ENCODE data around the gene CEMP1. TPM values are rescaled to one million over a fixed set of nuclear protein-coding genes. Genes with fewer than 3 reads are reported as not detected.

The CEMP1 gene
- polyA plus RNA-seq, 4 donors: 0.66 to 23.1 (median 1.1) TPM

DNA sequence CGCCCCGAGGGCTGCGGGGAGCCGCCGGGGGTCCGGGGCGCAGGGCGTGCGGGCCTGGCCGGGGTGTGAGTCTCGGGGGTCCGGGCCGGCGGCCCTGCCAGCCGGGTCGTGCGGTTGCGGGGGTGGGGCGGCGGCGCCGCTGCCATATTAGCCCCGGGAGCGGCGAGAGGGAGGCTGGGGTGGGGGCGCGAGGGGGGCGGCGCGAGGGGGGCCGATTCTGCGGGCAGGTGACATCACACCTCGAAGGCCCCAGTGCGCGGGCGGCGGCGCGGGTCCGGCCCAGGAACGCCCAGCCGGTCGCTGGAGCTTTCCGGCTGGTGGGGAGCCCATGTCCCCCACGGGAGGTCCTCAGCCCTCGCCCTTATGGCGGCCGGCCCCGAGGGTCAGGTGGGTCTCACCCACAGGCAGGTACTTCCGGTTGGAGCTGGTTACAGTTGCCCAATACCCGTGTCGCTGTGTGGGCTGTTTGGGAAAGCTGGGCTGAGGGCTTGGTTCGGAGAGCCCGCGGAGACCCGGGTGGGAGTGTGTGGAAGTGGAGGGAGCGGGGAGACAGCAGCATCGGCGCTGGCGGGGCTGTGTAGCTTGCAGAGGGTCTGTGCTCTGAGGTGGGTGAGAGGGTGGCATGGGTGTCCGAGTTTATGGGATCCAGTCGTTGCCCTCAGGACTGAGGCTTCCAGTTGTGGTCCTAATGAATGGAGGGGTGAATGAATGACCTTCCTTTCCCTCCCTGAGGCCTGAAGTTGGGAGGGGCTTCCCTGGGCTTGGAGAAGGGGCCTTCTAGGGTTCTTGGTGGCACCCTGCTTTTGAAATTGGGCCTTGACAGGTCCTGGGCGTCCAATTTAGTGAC, 16.7 kb downstream of the CEMP1 start:
- Histone ChIP-seq H3K9me3 (ENCODE audit: control insufficient read depth in 2 of 2, insufficient read depth in 1 of 2, low read depth in 1 of 2, low read length in 1 of 2) (no peaks in the 10 kb centered on the region), H3K4me1 (ENCODE audit: control insufficient read depth in 3 of 3, insufficient read depth in 2 of 3, low read depth in 1 of 3, low read length in 2 of 3) (peaks cover 3 to 64% (median 9%) of the 10 kb centered on the region in 3 donors), H3K4me3 (ENCODE audit: low read depth in 1 of 3, low read length in 3 of 3) (peak overlapping the region; percentile 84 to 98 (median 95)), H3K27ac (ENCODE audit: low read depth in 1 of 3, low read length in 2 of 3) (peak overlapping the region; percentile 88 to 95 (median 94)), H3K36me3 (ENCODE audit: control insufficient read depth in 3 of 3, insufficient read depth in 2 of 3, low read depth in 1 of 3, low read length in 3 of 3) (peaks cover 0 to 49% (median 0%) of the 10 kb centered on the region in 3 donors), H3K27me3 (ENCODE audit: control insufficient read depth in 3 of 3, insufficient read depth in 3 of 3, low read length in 3 of 3) (no peaks in the 10 kb centered on the region)
- FAIRE-seq (no peak), DNase-seq (peak; percentile 32 to 62)
- WGBS, 3 donors: 0 to 1% (median 1%) methylated on average over 34 to 63 of the region's 63 CpGs

DNA sequence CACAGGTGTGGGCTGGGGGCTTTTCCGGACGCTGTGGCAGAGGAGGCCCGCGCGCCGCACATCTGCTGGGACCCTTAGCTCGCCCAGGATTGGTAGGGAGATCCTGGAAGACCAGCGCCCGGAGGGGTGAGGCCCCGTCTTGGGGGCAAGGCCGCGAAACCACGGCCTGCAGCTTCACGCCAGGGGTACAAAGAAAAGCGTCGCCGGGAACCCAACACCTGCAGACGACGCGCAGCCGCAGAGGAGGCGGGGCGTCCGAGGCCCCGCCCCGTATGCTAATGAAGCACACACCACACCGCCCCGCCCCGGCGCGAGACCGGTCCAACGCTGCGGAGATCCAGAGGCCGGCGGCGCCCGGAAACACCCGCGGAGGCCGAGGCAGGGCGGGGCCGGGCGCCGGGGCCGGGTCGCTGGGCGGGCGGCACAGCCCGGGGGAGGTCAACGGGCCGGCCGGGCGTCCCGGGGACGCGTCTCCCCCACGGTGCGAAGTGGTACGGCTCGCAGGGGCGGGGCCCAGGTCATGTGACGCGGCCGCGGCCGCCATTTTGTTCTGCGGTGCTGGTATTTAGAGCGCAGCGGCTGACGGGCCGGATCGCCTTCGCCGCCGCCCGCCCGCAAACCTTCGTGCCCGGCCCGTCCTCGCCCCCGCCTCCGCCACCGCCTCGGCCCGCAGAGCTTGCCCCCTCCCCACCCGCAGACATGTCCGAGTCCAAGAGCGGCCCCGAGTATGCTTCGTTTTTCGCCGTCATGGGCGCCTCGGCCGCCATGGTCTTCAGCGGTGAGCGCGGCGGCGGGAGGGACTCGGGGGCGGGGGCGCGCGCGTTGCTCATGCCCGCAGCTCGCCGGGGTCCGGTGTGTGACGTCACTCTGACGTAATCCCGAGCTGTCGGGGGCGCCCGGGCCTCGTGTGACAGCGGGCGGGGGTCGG, 17.5 kb downstream of the CEMP1 start, which contains the start of gene ATP6V0C:
Gene ATP6V0C (plus strand): TSS at position 548 of the 928 bp plus-strand sequence. CDS start 152 bp downstream, at position 700.
- Histone ChIP-seq H3K4me3 (ENCODE audit: low read depth in 1 of 3, low read length in 3 of 3) (peak within 1 kb of the TSS; percentile 84 to 98 (median 95)), H3K27me3 (ENCODE audit: control insufficient read depth in 3 of 3, insufficient read depth in 3 of 3, low read length in 3 of 3) (no peaks in the 10 kb centered on the region), H3K4me1 (ENCODE audit: control insufficient read depth in 3 of 3, insufficient read depth in 2 of 3, low read depth in 1 of 3, low read length in 2 of 3) (peaks cover 3 to 56% (median 7%) of the 10 kb centered on the region in 3 donors), H3K27ac (ENCODE audit: low read depth in 1 of 3, low read length in 2 of 3) (peak within 1 kb of the TSS; percentile 88 to 95 (median 94)), H3K9me3 (ENCODE audit: control insufficient read depth in 2 of 2, insufficient read depth in 1 of 2, low read depth in 1 of 2, low read length in 1 of 2) (no peaks in the 10 kb centered on the region), H3K36me3 (ENCODE audit: control insufficient read depth in 3 of 3, insufficient read depth in 2 of 3, low read depth in 1 of 3, low read length in 3 of 3) (peaks cover 0 to 45% (median 0%) of the 10 kb centered on the region in 3 donors)
- FAIRE-seq: no peak
- 1% methylated on average over 91 to 122 of the region's 122 CpGs for WGBS, 3 donors
- peak; percentile 93 to 98 for DNase-seq

DNA sequence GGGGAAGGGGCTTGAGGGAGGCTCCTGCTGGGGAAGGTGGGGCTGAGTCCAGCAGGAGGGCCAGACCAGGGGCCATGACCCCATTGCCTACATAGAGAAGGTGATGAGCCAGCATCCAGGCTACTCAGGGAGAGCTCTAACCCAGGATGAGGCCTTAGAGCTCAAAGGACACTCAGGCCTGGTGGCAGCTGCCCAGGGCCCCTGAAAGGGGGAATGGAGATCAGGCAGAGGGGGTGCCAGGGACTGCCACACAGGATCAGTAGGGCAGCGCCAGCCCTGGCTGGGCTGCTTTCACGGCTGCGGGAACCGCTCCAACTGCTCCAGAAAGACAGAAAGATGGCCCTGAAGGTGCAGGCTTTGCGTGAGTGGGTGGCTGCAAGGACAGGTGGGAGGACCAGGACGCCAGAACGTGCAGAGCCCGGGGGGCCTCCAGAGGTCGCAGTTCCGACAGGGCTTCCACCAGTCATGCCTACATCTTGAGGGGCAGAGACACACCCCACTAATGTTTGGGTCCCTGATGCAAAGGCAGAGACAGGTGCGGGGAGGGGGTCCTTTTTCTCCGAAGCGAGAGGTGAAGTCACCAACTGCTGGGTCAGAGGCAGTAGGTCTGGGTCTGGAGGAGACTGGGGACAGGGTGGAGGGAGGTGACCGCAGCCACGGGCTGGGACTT, 18.3 kb downstream of the CEMP1 start:
- Histone ChIP-seq H3K9me3 (ENCODE audit: control insufficient read depth in 2 of 2, insufficient read depth in 1 of 2, low read depth in 1 of 2, low read length in 1 of 2) (no peaks in the 10 kb centered on the region), H3K27ac (ENCODE audit: low read depth in 1 of 3, low read length in 2 of 3) (peak overlapping the region; percentile 81 to 95 (median 94)), H3K4me1 (ENCODE audit: control insufficient read depth in 3 of 3, insufficient read depth in 2 of 3, low read depth in 1 of 3, low read length in 2 of 3) (peaks cover 3 to 48% (median 7%) of the 10 kb centered on the region in 3 donors), H3K36me3 (ENCODE audit: control insufficient read depth in 3 of 3, insufficient read depth in 2 of 3, low read depth in 1 of 3, low read length in 3 of 3) (peaks cover 0 to 40% (median 0%) of the 10 kb centered on the region in 3 donors), H3K4me3 (ENCODE audit: low read depth in 1 of 3, low read length in 3 of 3) (peak overlapping the region in 2 of 3 donors; percentile 47 to 95), H3K27me3 (ENCODE audit: control insufficient read depth in 3 of 3, insufficient read depth in 3 of 3, low read length in 3 of 3) (no peaks in the 10 kb centered on the region)
- FAIRE-seq (no peak), DNase-seq (peak in 1 of 2 donors; percentile 53)
- WGBS, 3 donors: 44 to 53% (median 51%) methylated on average over 14 to 15 of the region's 15 CpGs

DNA sequence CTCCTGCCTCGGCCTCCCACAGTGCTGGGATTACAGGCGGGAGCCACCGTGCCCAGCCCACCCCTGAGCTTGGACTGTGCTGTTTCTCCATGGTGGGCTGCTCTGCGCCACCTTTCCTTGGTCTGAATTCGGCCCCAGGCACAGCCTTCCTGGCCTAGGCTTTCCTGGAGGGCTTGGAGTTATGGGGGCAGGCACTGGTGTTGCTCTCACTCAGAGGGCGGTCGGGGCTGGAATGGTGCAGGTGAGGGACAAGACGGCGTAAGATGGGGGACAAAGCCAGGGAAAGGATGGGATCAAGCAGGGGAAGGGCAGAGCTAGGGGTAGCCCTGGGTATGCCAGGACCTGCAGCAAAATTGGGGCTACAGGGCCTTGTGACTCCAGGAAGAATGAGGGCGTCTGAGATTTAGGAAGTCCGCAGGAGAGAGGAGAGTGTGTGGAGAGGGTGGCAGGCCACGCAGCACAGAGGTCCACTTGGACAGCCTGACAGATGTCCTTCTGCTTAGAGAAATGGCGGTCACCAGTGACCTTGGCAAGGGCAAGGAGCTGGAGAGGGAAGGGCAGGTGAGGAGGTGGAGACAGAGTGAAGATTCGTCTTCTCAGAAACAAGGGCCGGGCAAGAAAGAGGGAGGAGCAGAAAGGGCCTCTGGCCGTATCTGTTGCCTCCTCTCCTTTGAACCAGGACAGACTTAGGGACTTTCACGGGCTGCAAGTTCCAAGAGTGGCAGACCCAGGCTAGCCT, 19.0 kb downstream of the CEMP1 start:
- no peaks in the 10 kb centered on the region for H3K27me3 ChIP-seq (ENCODE audit: control insufficient read depth in 3 of 3, insufficient read depth in 3 of 3, low read length in 3 of 3)
- WGBS, 3 donors: 89 to 92% (median 92%) methylated on average over 17 of the region's 17 CpGs
- peaks cover 0 to 38% (median 0%) of the 10 kb centered on the region in 3 donors for H3K36me3 ChIP-seq (ENCODE audit: control insufficient read depth in 3 of 3, insufficient read depth in 2 of 3, low read depth in 1 of 3, low read length in 3 of 3)
- peaks cover 3 to 42% (median 7%) of the 10 kb centered on the region in 3 donors for H3K4me1 ChIP-seq (ENCODE audit: control insufficient read depth in 3 of 3, insufficient read depth in 2 of 3, low read depth in 1 of 3, low read length in 2 of 3)
- FAIRE-seq (no peak), DNase-seq (no peak)
- peak overlapping the region in 2 of 3 donors; percentile 81 to 94 for H3K27ac ChIP-seq (ENCODE audit: low read depth in 1 of 3, low read length in 2 of 3)
- H3K4me3 ChIP-seq (ENCODE audit: low read depth in 1 of 3, low read length in 3 of 3): no peak overlapping the region
- no peaks in the 10 kb centered on the region for H3K9me3 ChIP-seq (ENCODE audit: control insufficient read depth in 2 of 2, insufficient read depth in 1 of 2, low read depth in 1 of 2, low read length in 1 of 2)

DNA sequence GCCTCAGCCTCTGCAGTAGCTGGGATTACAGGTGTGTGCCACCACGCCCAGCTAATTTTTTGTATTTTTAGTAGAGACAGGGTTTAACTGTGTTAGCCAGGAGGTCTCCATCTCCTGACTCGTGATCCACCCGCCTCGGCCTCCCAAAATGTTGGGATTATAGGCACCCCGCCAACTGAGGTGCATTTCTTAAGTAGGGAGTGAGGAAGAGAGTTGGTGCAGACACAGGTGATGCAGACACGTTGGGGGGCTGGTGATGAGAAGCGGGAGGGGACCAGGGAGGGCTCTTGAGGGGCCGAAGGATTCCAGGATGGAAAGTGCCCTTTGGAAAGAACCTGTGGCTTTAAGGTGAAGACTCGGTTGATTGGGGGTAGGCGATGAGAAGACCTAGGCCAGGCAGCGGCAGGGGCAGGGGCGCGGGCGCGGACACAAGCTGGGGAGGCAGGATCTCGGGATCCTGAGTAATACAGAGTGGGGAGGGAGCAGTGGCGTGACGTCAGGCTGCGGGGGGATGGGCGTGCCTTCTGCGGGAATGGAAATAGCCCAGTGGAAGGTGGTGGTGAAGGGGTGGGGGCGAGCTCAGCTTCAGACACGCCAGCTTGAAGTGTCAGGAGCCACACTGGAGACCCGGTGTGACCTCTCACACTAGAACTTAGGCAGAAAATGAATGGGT, 19.9 kb downstream of the CEMP1 start:
- FAIRE-seq (no peak), DNase-seq (peak in 1 of 2 donors; percentile 75)
- H3K4me3 ChIP-seq (ENCODE audit: low read depth in 1 of 3, low read length in 3 of 3): no peak overlapping the region
- H3K27me3 ChIP-seq (ENCODE audit: control insufficient read depth in 3 of 3, insufficient read depth in 3 of 3, low read length in 3 of 3): no peaks in the 10 kb centered on the region
- H3K9me3 ChIP-seq (ENCODE audit: control insufficient read depth in 2 of 2, insufficient read depth in 1 of 2, low read depth in 1 of 2, low read length in 1 of 2): no peaks in the 10 kb centered on the region
- peaks cover 0 to 34% (median 0%) of the 10 kb centered on the region in 3 donors for H3K36me3 ChIP-seq (ENCODE audit: control insufficient read depth in 3 of 3, insufficient read depth in 2 of 3, low read depth in 1 of 3, low read length in 3 of 3)
- H3K27ac ChIP-seq (ENCODE audit: low read depth in 1 of 3, low read length in 2 of 3): no peak overlapping the region
- peaks cover 1 to 33% (median 2%) of the 10 kb centered on the region in 3 donors for H3K4me1 ChIP-seq (ENCODE audit: control insufficient read depth in 3 of 3, insufficient read depth in 2 of 3, low read depth in 1 of 3, low read length in 2 of 3)
- WGBS, 3 donors: 54 to 61% (median 56%) methylated on average over 24 of the region's 24 CpGs

DNA sequence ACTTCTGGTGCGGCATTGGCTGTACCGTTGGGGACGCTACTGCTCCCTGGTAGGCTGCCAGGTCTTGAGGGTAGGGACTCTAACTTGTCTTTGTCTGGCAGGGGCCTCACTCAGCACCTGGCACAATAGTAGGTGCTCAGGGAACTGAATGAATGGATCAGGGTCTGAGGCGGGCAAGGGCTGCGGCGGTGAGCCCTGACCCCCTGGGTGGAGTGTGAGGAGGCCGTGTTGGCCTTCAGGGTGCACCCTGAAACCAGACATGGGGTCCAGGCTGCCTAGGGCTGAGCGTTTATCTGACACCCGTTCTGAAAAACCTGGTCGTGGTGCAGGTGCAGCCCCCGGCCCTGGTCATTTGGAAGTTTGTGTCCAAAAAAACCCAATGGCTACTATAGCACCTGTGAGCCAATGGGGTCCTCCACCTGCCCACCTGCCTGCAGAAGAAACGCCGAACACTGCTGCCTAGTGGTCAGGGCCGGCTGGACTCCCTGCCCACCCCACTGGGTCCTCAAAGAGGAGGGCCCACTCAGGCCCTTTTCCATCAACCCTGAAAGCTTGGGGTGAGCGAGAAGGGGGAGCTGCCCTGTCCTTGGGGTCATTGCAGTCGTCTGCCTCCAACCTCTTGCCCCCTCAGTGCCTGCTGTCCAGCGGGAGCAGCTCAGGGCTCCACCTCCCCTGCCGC, 22.3 kb downstream of the CEMP1 start:
- Histone ChIP-seq H3K9me3 (ENCODE audit: control insufficient read depth in 2 of 2, insufficient read depth in 1 of 2, low read depth in 1 of 2, low read length in 1 of 2) (no peaks in the 10 kb centered on the region), H3K27ac (ENCODE audit: low read depth in 1 of 3, low read length in 2 of 3) (no peak overlapping the region), H3K4me1 (ENCODE audit: control insufficient read depth in 3 of 3, insufficient read depth in 2 of 3, low read depth in 1 of 3, low read length in 2 of 3) (peaks cover 0 to 23% (median 0%) of the 10 kb centered on the region in 3 donors), H3K4me3 (ENCODE audit: low read depth in 1 of 3, low read length in 3 of 3) (no peak overlapping the region), H3K36me3 (ENCODE audit: control insufficient read depth in 3 of 3, insufficient read depth in 2 of 3, low read depth in 1 of 3, low read length in 3 of 3) (peaks cover 0 to 19% (median 0%) of the 10 kb centered on the region in 3 donors), H3K27me3 (ENCODE audit: control insufficient read depth in 3 of 3, insufficient read depth in 3 of 3, low read length in 3 of 3) (no peaks in the 10 kb centered on the region)
- FAIRE-seq: no peak
- DNase-seq: no peak
- 86 to 93% (median 91%) methylated on average over 18 of the region's 18 CpGs for WGBS, 3 donors

DNA sequence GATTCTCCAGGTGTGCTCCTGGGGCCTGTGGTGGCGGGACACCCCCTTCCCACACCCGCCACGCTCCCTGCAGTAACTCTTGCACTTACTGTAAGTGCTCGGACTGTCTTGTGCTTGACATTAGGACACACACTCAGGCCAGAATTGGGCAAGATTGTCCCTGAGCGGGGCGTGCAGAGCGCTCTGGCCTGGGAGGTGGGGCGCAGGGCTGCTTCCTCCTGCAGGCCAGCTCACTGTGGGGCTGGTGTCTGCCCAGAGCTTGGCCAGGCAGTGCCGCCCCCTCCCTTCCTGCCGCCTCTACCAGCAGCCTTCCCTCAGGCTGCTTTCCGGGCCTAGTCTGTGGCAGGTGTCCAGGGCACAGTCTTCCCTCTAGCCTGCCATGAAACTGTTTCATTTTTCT, 23.5 kb downstream of the CEMP1 start:
- no peak for DNase-seq
- H3K27ac ChIP-seq (ENCODE audit: low read depth in 1 of 3, low read length in 2 of 3): peak overlapping the region in 1 of 3 donors; percentile 80
- FAIRE-seq: no peak
- no peak overlapping the region for H3K4me3 ChIP-seq (ENCODE audit: low read depth in 1 of 3, low read length in 3 of 3)
- peaks cover 0 to 23% (median 0%) of the 10 kb centered on the region in 3 donors for H3K4me1 ChIP-seq (ENCODE audit: control insufficient read depth in 3 of 3, insufficient read depth in 2 of 3, low read depth in 1 of 3, low read length in 2 of 3)
- H3K27me3 ChIP-seq (ENCODE audit: control insufficient read depth in 3 of 3, insufficient read depth in 3 of 3, low read length in 3 of 3): no peaks in the 10 kb centered on the region
- WGBS, 3 donors: 85 to 93% (median 93%) methylated on average over 9 to 11 of the region's 11 CpGs
- no peaks in the 10 kb centered on the region for H3K9me3 ChIP-seq (ENCODE audit: control insufficient read depth in 2 of 2, insufficient read depth in 1 of 2, low read depth in 1 of 2, low read length in 1 of 2)
- H3K36me3 ChIP-seq (ENCODE audit: control insufficient read depth in 3 of 3, insufficient read depth in 2 of 3, low read depth in 1 of 3, low read length in 3 of 3): peaks cover 0 to 19% (median 0%) of the 10 kb centered on the region in 3 donors
